ENCODE data around the gene SRP9.
"Not testable (repeated sequence)": the region's sequence is repeated elsewhere in the genome, so short reads cannot be mapped to it uniquely, and the experiment has no call there.

SRP9 gene

GRCh38 chr1:225754940-225755641, 22.5 kb upstream of the SRP9 start:
- H3K9ac ChIP-seq (ENCODE audit: low read depth, low read length, poor library complexity, severe bottlenecking), result no peak overlapping the region
- no peak overlapping the region for H2AFZ ChIP-seq (ENCODE audit: low read length)
- no peaks in the 10 kb centered on the region for H3K36me3 ChIP-seq (ENCODE audit: insufficient read depth, low read length)
- TF ChIP-seq, protein P1, sequence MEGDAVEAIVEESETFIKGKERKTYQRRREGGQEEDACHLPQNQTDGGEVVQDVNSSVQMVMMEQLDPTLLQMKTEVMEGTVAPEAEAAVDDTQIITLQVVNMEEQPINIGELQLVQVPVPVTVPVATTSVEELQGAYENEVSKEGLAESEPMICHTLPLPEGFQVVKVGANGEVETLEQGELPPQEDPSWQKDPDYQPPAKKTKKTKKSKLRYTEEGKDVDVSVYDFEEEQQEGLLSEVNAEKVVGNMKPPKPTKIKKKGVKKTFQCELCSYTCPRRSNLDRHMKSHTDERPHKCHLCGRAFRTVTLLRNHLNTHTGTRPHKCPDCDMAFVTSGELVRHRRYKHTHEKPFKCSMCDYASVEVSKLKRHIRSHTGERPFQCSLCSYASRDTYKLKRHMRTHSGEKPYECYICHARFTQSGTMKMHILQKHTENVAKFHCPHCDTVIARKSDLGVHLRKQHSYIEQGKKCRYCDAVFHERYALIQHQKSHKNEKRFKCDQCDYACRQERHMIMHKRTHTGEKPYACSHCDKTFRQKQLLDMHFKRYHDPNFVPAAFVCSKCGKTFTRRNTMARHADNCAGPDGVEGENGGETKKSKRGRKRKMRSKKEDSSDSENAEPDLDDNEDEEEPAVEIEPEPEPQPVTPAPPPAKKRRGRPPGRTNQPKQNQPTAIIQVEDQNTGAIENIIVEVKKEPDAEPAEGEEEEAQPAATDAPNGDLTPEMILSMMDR (conservative IDR thresholded peaks at IDR 0.05; ENCODE audit: low read length), result no peak
- TF ChIP-seq EZH2phosphoT487 (IDR thresholded peaks at IDR 0.05; ENCODE audit: borderline replicate concordance), result no peak
- no peaks in the 10 kb centered on the region for H3K9me3 ChIP-seq (ENCODE audit: insufficient read depth, low read depth, low read length)
- H4K20me1 ChIP-seq (ENCODE audit: insufficient read depth, low read length, poor library complexity, severe bottlenecking), result no peaks in the 10 kb centered on the region
- H3F3A ChIP-seq (ENCODE audit: low read depth), result no peaks in the 10 kb centered on the region
- H3K79me2 ChIP-seq (ENCODE audit: insufficient read depth, low read length), result no peaks in the 10 kb centered on the region
- H3K4me3 ChIP-seq (ENCODE audit: low read length, poor library complexity, severe bottlenecking), result no peak overlapping the region
- no peaks in the 10 kb centered on the region for H3K9me2 ChIP-seq (replicated peaks; ENCODE audit: low read depth, low read length)
- H3K27me3 ChIP-seq (ENCODE audit: insufficient read depth, low read length, poor library complexity, severe bottlenecking), result no peaks in the 10 kb centered on the region
- H3K4me2 ChIP-seq (ENCODE audit: low read depth, low read length, poor library complexity, severe bottlenecking), result no peak overlapping the region
- H3K4me1 ChIP-seq (ENCODE audit: insufficient read depth, low read length, poor library complexity, severe bottlenecking), result peaks cover 18% of the 10 kb centered on the region

GRCh38 chr1:225755671-225756319, 21.8 kb upstream of the SRP9 start:
- no peak overlapping the region for H2AFZ ChIP-seq (ENCODE audit: low read length)
- no peaks in the 10 kb centered on the region for H3K9me2 ChIP-seq (replicated peaks; ENCODE audit: low read depth, low read length)
- no peaks in the 10 kb centered on the region for H3F3A ChIP-seq (ENCODE audit: low read depth)
- TF ChIP-seq, protein P1 (conservative IDR thresholded peaks at IDR 0.05; ENCODE audit: low read length), result no peak
- no peak for TF ChIP-seq EZH2phosphoT487 (IDR thresholded peaks at IDR 0.05; ENCODE audit: borderline replicate concordance)
- no peak overlapping the region for H3K4me2 ChIP-seq (ENCODE audit: low read depth, low read length, poor library complexity, severe bottlenecking)
- H3K4me1 ChIP-seq (ENCODE audit: insufficient read depth, low read length, poor library complexity, severe bottlenecking), result peaks cover 11% of the 10 kb centered on the region
- no peak overlapping the region for H3K9ac ChIP-seq (ENCODE audit: low read depth, low read length, poor library complexity, severe bottlenecking)
- no peaks in the 10 kb centered on the region for H3K9me3 ChIP-seq (ENCODE audit: insufficient read depth, low read depth, low read length)
- no peaks in the 10 kb centered on the region for H3K36me3 ChIP-seq (ENCODE audit: insufficient read depth, low read length)
- no peak overlapping the region for H3K4me3 ChIP-seq (ENCODE audit: low read length, poor library complexity, severe bottlenecking)
- no peaks in the 10 kb centered on the region for H3K27me3 ChIP-seq (ENCODE audit: insufficient read depth, low read length, poor library complexity, severe bottlenecking)
- H4K20me1 ChIP-seq (ENCODE audit: insufficient read depth, low read length, poor library complexity, severe bottlenecking), result no peaks in the 10 kb centered on the region
- no peaks in the 10 kb centered on the region for H3K79me2 ChIP-seq (ENCODE audit: insufficient read depth, low read length)

GRCh38 chr1:225757927-225758656, 19.5 kb upstream of the SRP9 start:
- H3K4me2 ChIP-seq (ENCODE audit: low read depth, low read length, poor library complexity, severe bottlenecking), result no peak overlapping the region
- no peaks in the 10 kb centered on the region for H3K79me2 ChIP-seq (ENCODE audit: insufficient read depth, low read length)
- no peak overlapping the region for H2AFZ ChIP-seq (ENCODE audit: low read length)
- no peak overlapping the region for H3K4me3 ChIP-seq (ENCODE audit: low read length, poor library complexity, severe bottlenecking)
- H3K4me1 ChIP-seq (ENCODE audit: insufficient read depth, low read length, poor library complexity, severe bottlenecking), result peaks cover 9% of the 10 kb centered on the region
- no peaks in the 10 kb centered on the region for H3K9me2 ChIP-seq (replicated peaks; ENCODE audit: low read depth, low read length)
- no peaks in the 10 kb centered on the region for H3F3A ChIP-seq (ENCODE audit: low read depth)
- no peaks in the 10 kb centered on the region for H4K20me1 ChIP-seq (ENCODE audit: insufficient read depth, low read length, poor library complexity, severe bottlenecking)
- no peaks in the 10 kb centered on the region for H3K9me3 ChIP-seq (ENCODE audit: insufficient read depth, low read depth, low read length)
- TF ChIP-seq EZH2phosphoT487 (IDR thresholded peaks at IDR 0.05; ENCODE audit: borderline replicate concordance), result no peak
- TF ChIP-seq, protein P1 (conservative IDR thresholded peaks at IDR 0.05; ENCODE audit: low read length), result no peak
- H3K9ac ChIP-seq (ENCODE audit: low read depth, low read length, poor library complexity, severe bottlenecking), result no peak overlapping the region
- no peaks in the 10 kb centered on the region for H3K27me3 ChIP-seq (ENCODE audit: insufficient read depth, low read length, poor library complexity, severe bottlenecking)
- H3K36me3 ChIP-seq (ENCODE audit: insufficient read depth, low read length), result no peaks in the 10 kb centered on the region

DNA sequence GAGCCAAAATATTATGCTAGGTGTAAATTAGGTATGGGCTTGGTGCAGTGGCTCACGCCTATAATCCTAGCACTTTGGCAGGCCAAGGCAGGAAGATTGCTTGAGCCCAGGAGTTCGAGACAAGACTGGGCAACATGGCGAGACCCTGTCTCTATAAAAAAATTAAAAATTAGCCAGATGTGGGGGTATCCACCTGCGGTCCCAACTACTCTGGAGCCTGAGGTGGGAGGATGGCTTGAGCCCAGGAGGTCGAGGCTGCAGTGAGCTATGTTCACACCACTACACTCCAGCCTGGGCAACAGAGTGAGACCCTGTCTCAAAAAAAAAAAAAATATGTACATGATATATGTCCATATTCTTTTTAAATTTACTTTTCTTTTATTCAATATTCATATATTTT, 17.7 kb upstream of the SRP9 start:
- not testable (repeated sequence) for H3K27me3 ChIP-seq (ENCODE audit: insufficient read depth, low read length, poor library complexity, severe bottlenecking); H3K4me3 ChIP-seq (ENCODE audit: low read length, poor library complexity, severe bottlenecking); H3K9me3 ChIP-seq (ENCODE audit: insufficient read depth, low read depth, low read length); H3K79me2 ChIP-seq (ENCODE audit: insufficient read depth, low read length); H3F3A ChIP-seq (ENCODE audit: low read depth); H3K4me1 ChIP-seq (ENCODE audit: insufficient read depth, low read length, poor library complexity, severe bottlenecking); H3K9me2 ChIP-seq (replicated peaks; ENCODE audit: low read depth, low read length); H3K9ac ChIP-seq (ENCODE audit: low read depth, low read length, poor library complexity, severe bottlenecking); H4K20me1 ChIP-seq (ENCODE audit: insufficient read depth, low read length, poor library complexity, severe bottlenecking); H3K4me2 ChIP-seq (ENCODE audit: low read depth, low read length, poor library complexity, severe bottlenecking); H2AFZ ChIP-seq (ENCODE audit: low read length); H3K36me3 ChIP-seq (ENCODE audit: insufficient read depth, low read length)
